HG03354 (cell line): ENCODE measurements around the gene RGL3.
"Not testable (repeated sequence)": the region's sequence is repeated elsewhere in the genome, so short reads cannot be mapped to it uniquely, and the experiment has no call there.

Experiments used
- ATAC-seq: cut with Tn5 transposase; IDR thresholded peaks from one replicate; pipeline ENCODE4 v1.9.1; 2021; ENCODE audit warnings: mild to moderate bottlenecking; ENCODE audit not compliant: unreplicated experiment, poor library complexity, severe bottlenecking

RGL3 gene

GRCh38 chr19:11390359-11390758, 28.8 kb downstream of the RGL3 start:
- no peak for ATAC-seq

- ATAC-seq: no peak
Observed at GRCh38 chr19:11387162-11388034, 31.7 kb downstream of the RGL3 start.

GRCh38 chr19:11384778-11385129, 34.4 kb downstream of the RGL3 start:
- ATAC-seq: no peak

DNA sequence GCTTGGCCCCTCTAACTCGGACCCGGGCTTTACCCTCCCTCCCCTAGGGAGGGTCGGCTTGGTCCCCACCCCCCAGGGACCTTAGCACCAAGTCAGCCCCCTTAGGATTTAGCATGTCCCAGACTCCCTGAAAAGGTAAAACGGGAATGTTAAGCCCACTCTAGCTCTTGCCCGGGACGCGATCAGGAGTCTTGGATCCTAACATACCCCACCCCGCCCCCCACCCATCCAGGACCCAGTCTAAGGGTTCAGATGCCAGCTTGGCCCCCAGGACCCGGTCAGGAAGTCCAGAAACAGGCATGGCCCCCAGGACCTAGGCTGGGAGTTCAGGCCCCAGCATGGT, 35.4 kb downstream of the RGL3 start:
- no peak for ATAC-seq

- no peak for ATAC-seq
Observed at GRCh38 chr19:11382898-11383705, 36.0 kb downstream of the RGL3 start.

DNA sequence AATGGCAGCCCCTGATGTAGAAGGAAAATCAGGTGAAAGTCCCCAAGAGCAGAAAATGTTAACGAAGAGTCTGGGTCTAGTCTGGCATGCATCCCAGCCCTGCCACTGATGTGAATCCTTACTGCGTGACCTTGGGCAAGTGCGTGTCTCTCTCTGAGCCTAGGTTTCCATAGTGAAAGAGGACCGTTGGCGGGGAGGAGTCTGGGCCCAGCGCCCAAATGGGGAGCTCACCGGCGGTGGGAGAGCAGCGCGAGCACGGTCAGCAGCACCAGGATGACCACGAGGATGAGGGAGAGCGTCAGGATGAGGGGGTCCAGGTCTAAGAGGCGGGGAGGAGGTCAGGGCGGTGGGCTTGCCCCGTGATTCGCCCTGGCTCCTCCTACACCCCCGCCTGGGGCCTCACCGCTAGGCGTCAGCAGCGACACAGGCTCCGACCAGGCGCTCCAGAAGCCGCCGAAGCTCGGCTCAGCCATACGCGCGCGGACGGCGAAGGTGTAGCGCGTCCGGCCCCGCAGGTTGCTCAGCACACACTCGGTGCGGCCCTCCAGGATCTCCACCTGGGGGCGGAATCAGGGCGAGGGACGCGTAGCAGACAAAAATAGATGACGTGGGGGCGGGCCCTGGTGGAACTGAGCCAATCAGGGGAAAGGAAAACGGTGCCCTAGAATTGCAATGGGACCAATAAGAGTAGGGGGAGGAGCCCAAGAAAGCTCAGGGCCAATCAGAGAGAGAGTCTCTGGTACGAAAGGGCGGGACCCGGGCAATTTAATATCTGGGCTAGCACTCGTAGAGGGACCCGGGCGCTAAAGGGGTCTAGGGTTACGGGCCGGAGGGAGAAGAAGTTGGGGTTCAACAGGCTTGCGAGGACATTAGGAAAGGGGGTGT, 38.2 kb downstream of the RGL3 start:
- ATAC-seq: peak; percentile 85

- ATAC-seq: no peak
Observed at GRCh38 chr19:11379857-11380350, 39.2 kb downstream of the RGL3 start.

GRCh38 chr19:11379269-11379845, 39.8 kb downstream of the RGL3 start:
- ATAC-seq: not testable (repeated sequence)

DNA sequence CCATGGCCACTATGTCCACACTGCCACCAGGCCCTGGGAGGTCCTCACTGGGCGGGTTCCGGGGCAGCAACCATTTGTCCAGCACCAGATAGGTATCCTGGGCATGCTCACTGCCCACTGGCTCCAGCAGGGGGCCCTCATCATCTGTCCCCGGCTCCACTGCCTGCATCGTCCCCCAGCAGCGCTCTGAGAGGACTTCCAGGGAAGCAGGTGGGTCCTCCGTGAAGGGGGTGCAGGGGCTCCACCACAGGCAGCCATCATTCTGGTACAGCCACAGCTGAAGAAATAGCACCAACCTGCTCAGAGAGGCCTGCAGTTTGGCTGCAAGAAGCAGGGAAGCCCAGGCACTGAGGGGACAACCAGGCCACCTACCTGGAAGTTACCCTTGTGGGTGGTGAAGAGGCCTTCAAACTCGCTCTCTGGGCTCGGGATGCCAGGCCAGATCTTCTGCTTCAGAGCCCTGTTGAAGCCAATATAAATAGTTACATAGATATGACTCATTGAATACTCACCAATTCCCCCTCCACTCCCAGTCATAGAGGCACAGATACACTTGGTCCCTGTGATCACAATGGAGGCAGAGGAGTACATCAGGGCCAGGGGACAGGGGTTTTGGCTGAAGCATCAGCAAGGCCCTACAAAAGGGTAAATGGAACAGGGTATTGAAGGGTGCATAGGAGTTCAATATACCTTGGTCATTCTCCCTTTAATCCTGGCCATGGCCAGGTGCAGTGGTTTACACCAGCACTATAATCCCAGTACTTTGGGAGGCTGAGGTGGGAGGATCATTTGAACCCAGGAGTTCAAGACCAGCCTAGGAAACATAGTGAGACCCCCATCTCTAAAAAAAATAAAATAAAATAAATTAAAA, 40.6 kb downstream of the RGL3 start:
- no peak for ATAC-seq

- ATAC-seq: no peak
Observed at GRCh38 chr19:11377756-11378155, 41.4 kb downstream of the RGL3 start.

DNA sequence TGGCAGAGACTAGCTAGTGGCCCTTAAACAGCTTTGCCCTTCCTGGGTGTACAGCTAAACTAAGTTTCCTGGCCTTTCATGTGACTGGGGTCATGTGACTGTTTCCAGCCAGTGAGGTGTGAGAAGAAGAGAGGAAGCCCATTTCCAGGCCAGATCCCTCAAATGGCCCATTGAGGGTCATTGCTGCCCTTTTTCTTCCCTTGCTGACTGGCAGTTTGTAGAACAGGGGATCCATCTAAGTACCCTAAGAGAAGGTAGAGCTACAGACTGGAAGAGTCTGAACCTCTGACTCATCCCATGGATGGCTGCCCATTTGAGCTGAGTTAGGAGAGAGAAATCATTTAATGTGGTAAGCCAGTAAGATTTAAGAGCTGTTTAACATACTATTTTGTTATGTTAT, 41.9 kb downstream of the RGL3 start:
- no peak for ATAC-seq

- ATAC-seq: no peak
Observed at GRCh38 chr19:11375143-11375948, 43.8 kb downstream of the RGL3 start.

- ATAC-seq: peak; percentile 85
Observed at GRCh38 chr19:11374433-11375142, 44.5 kb downstream of the RGL3 start, which contains the start of gene SWSAP1. Gene SWSAP1 (plus strand): TSS chr19:11374666. CDS start chr19:11374681, 15 bp downstream.

GRCh38 chr19:11373885-11374432, 45.2 kb downstream of the RGL3 start:
- no peak for ATAC-seq

- no peak for ATAC-seq
Observed at GRCh38 chr19:11373166-11373884, 45.8 kb downstream of the RGL3 start.

GRCh38 chr19:11370744-11371143, 48.4 kb downstream of the RGL3 start:
- ATAC-seq: no peak
